Ascending aorta (tissue), 2 donors: Measurements from ENCODE around the gene NAA38. TPM values are rescaled to one million over a fixed set of nuclear protein-coding genes. Genes with fewer than 3 reads are reported as not detected.

Experiments used
- DNase-seq, 2 donors: peaks; one replicate each; pipeline ENCODE4 v3.0.0-alpha.2; 2019; ENCODE audit warnings: low spot score in 2 of 2
- H3K27ac ChIP-seq, 2 donors: fragments of 200-600 bp; sonication (generic); one replicate each; pipeline ENCODE4 v1.5.1; 2016 to 2017; ENCODE audit warnings: mild to moderate bottlenecking in 1 of 2
- H3K27me3 ChIP-seq: fragments of 200-600 bp; sonication (generic); one replicate; pipeline ENCODE4 v1.5.1; 2017
- H3K36me3 ChIP-seq, 2 donors: fragments of 200-600 bp; sonication (generic); one replicate each; pipeline ENCODE4 v1.5.1; 2016
- H3K4me1 ChIP-seq, 2 donors: fragments of 200-600 bp; sonication (generic); one replicate each; pipeline ENCODE4 v1.5.1; 2016 to 2017; ENCODE audit warnings: mild to moderate bottlenecking in 1 of 2
- H3K4me3 ChIP-seq, 2 donors: fragments of 200-600 bp; sonication (generic); one replicate each; pipeline ENCODE4 v1.5.1; 2016 to 2017; ENCODE audit warnings: mild to moderate bottlenecking in 1 of 2
- H3K9me3 ChIP-seq, 2 donors: fragments of 200-600 bp; sonication (generic); one replicate each; pipeline ENCODE4 v1.5.1; 2016
- intact Hi-C: fragments of 100-400 bp; cut with DNase I; formaldehyde crosslinking; loops from one replicate; pipeline ENCODE4 v1.15.1; 2023
- total RNA-seq: library from RNA; depleted of rRNA; stranded (reverse); fragments of >200 nt; gene quantifications from one replicate; pipeline ENCODE4 v1.1.0, GENCODE V29; 2016
- TF ChIP-seq, protein P1 (sequence below), 3 experiments: fragments of 200-600 bp in 2 of 3; fragments of 450-650 bp in 1 of 3; sonication (generic) in 2 of 3; IDR thresholded peaks; one replicate each; pipeline ENCODE4 v1.5.1; 2016 to 2019; ENCODE audit warnings: antibody characterized with exemption in 3 of 3, mild to moderate bottlenecking in 1 of 3, moderate library complexity in 1 of 3

NAA38 gene, protein sequence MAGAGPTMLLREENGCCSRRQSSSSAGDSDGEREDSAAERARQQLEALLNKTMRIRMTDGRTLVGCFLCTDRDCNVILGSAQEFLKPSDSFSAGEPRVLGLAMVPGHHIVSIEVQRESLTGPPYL
- total RNA-seq = 59.0 TPM

DNA sequence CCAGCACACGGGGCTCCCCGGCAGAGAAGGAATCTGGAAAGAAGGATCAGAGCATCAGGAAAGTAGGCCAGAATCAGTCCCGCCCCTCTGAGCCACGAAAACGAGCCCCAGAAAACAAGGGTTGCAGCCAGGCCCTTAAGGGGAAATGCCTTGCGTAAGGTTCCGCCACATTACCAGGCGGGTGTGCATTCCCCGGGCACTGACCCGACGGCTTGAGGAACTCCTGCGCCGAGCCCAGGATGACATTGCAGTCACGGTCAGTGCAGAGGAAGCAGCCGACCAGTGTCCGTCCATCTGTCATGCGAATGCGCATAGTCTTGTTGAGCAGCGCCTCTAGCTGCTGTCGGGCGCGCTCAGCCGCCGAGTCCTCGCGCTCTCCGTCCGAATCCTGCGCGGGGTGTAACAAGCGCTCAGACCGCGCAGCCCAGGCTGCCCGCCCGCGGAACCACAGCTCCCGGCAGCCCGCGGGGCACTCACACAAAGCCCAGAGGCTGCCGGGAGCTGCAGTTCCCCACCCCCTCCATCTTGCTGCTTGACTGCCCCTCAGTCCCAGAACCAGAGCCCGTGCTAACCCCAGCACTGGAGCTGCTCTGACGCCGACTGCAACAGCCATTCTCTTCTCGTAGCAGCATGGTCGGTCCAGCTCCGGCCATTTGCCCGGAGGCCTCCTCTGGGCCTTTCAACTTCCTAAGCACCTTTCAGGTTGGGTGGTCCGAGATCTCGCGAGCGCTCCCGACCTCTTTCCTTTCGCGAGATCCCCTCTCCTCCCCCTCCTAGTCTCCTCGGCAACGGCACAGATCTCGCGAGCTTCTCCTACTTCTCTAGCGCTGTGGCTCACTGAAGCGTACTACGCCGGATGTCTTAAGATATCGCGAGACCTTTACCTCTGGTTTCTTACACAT lies at the start of gene NAA38:
Gene NAA38 (minus strand): TSS at position 749 of the 902 bp plus-strand sequence. CDS start 96 bp downstream, at position 653.
- TF ChIP-seq, protein P1, sequence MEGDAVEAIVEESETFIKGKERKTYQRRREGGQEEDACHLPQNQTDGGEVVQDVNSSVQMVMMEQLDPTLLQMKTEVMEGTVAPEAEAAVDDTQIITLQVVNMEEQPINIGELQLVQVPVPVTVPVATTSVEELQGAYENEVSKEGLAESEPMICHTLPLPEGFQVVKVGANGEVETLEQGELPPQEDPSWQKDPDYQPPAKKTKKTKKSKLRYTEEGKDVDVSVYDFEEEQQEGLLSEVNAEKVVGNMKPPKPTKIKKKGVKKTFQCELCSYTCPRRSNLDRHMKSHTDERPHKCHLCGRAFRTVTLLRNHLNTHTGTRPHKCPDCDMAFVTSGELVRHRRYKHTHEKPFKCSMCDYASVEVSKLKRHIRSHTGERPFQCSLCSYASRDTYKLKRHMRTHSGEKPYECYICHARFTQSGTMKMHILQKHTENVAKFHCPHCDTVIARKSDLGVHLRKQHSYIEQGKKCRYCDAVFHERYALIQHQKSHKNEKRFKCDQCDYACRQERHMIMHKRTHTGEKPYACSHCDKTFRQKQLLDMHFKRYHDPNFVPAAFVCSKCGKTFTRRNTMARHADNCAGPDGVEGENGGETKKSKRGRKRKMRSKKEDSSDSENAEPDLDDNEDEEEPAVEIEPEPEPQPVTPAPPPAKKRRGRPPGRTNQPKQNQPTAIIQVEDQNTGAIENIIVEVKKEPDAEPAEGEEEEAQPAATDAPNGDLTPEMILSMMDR (IDR thresholded peaks at IDR 0.05) = peak; percentile 39 to 55 (median 51)
- peak; percentile 92 to 99 for DNase-seq
- H3K36me3 ChIP-seq = peaks cover 0 to 16% of the 10 kb centered on the region in 2 donors
- H3K9me3 ChIP-seq = no peaks in the 10 kb centered on the region
- no peaks in the 10 kb centered on the region for H3K27me3 ChIP-seq
- H3K4me3 ChIP-seq = peak within 1 kb of the TSS; percentile 73 to 76
- intact Hi-C loops = loop anchor here (1.0 to 10.0 kb wide), 6 partner anchors 22 to 372 kb away; partner anchors contain the start of genes ALOXE3, CNTROB, POLR2A and SLC35G6
- H3K4me1 ChIP-seq = peaks cover 10 to 25% of the 10 kb centered on the region in 2 donors
- H3K27ac ChIP-seq = peak within 1 kb of the TSS; percentile 87 to 88

DNA sequence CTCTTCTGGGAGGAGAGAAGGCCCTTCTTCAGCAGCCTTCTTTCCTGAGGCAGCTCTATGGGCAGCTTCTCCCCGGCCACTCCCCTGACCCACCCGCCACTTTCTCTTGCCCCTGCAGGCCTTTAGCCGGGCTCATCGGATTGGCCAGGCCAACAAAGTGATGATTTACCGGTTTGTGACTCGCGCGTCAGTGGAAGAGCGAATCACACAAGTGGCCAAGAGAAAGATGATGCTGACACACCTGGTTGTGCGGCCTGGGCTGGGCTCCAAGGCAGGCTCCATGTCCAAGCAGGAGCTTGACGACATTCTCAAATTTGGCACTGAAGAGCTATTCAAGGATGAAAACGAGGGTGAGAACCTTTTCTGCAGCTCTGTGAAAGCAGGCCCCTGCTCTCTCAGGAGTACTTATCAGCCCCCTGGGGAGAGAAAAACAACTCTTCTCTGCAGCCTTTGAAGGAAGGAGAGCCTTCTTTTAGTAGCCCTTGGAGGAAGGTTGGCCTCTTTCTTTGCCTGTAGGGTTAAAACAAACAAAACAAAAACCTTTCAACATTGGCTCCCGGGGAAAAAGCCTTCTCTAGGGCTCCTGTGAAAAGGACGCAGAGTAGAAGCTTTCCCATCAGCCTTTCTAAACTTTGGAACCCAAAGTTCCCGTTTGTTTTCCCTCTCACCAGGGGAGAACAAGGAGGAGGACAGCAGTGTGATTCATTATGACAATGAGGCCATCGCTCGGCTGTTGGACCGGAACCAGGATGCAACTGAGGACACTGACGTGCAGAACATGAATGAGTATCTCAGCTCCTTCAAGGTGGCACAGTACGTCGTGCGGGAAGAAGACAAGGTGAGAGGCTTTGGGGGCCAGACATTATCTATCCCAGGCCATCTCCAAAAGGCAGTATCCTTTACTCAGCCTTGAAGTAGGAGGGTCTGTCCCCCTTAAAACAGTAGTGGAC lies 46.1 kb upstream of the NAA38 start:
- DNase-seq = no peak
- Histone ChIP-seq H3K4me3 (no peak overlapping the region), H3K4me1 (no peaks in the 10 kb centered on the region), H3K36me3 (peaks cover 96 to 98% of the 10 kb centered on the region in 2 donors), H3K27ac (no peak overlapping the region), H3K27me3 (no peaks in the 10 kb centered on the region), H3K9me3 (no peaks in the 10 kb centered on the region)
- intact Hi-C loops = no loop called here
- TF ChIP-seq, protein P1 (IDR thresholded peaks at IDR 0.05) = no peak

DNA sequence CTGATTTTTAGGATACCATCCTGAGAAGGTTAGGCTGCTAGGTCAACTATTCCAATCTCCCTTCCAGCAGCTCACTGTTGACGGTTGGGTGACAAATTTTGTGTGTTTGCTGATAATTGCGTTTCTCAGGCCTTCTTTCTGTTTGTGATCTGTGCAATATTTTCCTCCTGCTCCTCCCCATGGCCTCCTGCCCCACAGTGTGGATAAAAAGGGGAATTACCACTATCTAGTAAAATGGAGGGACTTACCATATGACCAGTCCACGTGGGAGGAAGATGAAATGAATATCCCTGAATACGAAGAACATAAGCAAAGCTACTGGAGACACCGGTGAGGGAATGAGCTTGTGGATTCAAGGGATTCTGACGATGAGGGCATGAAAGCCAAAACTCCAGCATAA lies 40.4 kb upstream of the NAA38 start:
- H3K36me3 ChIP-seq = peaks cover 86 to 91% of the 10 kb centered on the region in 2 donors
- intact Hi-C loops = no loop called here
- DNase-seq = peak in 1 of 2 donors; percentile 50

DNA sequence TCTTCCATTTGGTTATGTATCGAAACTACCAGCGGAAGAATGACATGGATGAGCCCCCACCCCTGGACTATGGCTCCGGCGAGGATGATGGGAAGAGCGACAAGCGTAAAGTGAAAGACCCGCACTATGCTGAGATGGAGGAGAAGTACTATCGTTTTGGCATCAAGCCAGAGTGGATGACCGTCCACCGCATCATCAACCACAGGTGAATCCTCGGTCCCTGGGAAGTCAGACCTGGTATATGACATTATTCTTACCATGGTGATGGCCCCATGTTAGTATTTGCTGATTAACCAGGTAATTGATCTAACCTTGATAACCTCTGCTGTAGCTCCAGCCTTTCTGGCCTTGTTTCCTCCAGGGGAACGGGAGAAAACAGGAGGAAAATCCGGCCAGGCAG lies 39.7 kb upstream of the NAA38 start:
- no peaks in the 10 kb centered on the region for H3K9me3 ChIP-seq
- peaks cover 80 to 85% of the 10 kb centered on the region in 2 donors for H3K36me3 ChIP-seq
- no peaks in the 10 kb centered on the region for H3K4me1 ChIP-seq
- H3K4me3 ChIP-seq = no peak overlapping the region
- DNase-seq = no peak
- TF ChIP-seq, protein P1 (IDR thresholded peaks at IDR 0.05) = no peak
- H3K27ac ChIP-seq = no peak overlapping the region
- intact Hi-C loops = no loop called here
- H3K27me3 ChIP-seq = no peaks in the 10 kb centered on the region

More for the DNA sequence above, 40.4 kb upstream of the NAA38 start:
- TF ChIP-seq, protein P1 (IDR thresholded peaks at IDR 0.05) = peak; percentile 34 to 43 (median 41)
- H3K4me3 ChIP-seq = no peak overlapping the region
- no peak overlapping the region for H3K27ac ChIP-seq
- H3K9me3 ChIP-seq = no peaks in the 10 kb centered on the region
- no peaks in the 10 kb centered on the region for H3K4me1 ChIP-seq
- no peaks in the 10 kb centered on the region for H3K27me3 ChIP-seq

DNA sequence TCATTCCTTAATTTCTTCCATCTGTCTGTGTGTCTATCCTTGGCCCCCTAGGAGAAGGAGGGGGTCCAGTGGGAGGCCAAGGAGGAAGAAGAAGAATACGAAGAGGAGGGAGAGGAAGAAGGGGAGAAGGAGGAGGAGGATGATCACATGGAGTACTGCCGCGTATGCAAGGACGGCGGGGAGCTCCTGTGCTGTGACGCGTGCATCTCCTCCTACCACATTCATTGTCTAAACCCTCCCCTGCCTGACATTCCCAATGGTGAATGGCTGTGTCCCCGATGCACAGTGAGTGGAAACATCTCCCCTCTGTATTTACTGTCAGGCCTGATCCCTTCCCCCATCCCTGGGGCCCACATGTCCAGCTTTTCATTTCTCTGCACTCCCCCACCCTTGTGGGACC lies 37.5 kb upstream of the NAA38 start:
- intact Hi-C loops = no loop called here

More for the DNA sequence above, 37.5 kb upstream of the NAA38 start:
- Histone ChIP-seq H3K36me3 (peaks cover 65 to 80% of the 10 kb centered on the region in 2 donors), H3K4me1 (peaks cover under 1 to 2% of the 10 kb centered on the region in 2 donors), H3K4me3 (no peak overlapping the region), H3K9me3 (no peaks in the 10 kb centered on the region), H3K27me3 (no peaks in the 10 kb centered on the region), H3K27ac (no peak overlapping the region)
- TF ChIP-seq, protein P1 (IDR thresholded peaks at IDR 0.05) = no peak
- DNase-seq = no peak
